GM21381 (cell line): ENCODE measurements around the gene FGGY.
"Not testable (repeated sequence)": the region's sequence is repeated elsewhere in the genome, so short reads cannot be mapped to it uniquely, and the experiment has no call there.

Source experiments
- ATAC-seq: cut with Tn5 transposase; IDR thresholded peaks from one replicate; pipeline ENCODE4 v1.9.1; 2021; ENCODE audit warnings: mild to moderate bottlenecking, moderate library complexity; ENCODE audit not compliant: unreplicated experiment

FGGY gene

DNA sequence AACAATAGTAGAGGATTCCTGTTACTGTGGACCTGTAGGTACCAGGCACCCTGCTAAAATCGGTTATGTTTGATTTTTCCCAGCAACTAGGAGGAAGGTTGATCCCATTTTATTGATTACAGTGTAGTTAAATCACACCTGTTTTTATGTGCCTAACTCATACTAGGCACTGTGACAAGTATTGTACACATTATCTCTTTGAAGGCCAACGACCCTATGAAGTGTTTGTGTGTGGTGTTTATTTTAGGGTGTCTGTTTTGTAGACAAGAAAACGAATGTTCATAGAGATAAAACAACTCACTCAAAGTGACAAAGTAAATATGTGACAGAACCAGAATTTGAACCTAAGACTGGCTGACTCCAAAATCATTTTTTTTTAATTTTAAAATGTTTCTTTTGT is 49.5 kb downstream of the FGGY start:
- no peak for ATAC-seq

DNA sequence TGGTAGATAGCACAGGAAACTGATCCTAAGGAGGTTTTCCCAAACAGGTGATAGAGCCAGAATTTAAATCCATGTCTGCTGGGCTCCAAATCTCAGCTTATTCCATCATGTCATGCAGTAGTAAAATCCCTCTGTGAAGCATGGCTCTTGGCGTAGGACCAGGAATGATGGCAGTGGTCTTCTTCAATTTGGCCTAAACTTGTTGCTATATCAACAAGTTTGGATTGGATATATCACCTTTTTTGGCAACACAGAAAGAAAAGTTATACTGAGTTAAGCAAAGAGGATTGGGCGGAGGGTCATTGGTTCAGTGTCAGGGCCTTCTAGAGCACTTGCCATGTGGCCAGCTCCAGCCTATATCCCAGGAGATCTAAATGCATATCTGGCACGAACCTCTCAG is 52.2 kb downstream of the FGGY start:
- ATAC-seq, result no peak

DNA sequence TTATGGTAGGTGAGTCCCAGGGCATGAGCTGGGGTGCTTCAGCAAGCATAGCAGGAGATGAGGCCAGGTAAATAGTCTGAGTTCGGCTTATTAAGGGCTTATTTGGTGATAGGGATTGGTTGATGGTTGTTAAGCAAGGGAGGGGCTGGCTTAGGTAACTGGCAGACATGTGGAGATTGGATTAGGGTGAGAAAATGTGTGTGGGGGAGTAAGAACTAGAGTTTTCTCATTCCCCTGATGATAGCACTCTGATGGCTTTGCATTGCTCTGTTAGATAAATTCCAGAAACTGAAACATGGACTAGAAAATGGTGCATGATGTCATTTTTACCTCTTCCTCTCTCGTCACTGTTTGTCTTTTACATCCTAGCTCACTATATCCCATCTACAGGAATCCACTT is 53.6 kb downstream of the FGGY start:
- no peak for ATAC-seq

DNA sequence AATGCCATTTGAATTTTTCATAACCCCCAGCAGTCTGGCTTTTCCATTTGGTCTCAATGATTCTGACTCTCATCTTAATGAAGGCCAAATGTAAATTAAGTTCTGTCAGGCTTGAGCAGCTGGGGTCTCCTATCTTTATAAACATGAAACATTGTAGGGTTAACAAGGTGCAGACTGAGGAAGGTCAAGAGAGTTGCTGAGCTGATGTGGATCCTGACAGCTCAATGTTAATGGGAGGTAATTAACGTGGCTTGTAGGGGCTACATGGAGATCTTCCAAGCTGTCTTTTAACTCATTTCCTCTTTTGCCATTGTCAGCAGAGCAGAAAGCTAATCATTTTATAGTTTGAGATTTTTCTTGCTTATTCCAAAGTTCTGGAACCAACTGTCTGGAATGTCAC is 55.2 kb downstream of the FGGY start:
- ATAC-seq, result no peak

DNA sequence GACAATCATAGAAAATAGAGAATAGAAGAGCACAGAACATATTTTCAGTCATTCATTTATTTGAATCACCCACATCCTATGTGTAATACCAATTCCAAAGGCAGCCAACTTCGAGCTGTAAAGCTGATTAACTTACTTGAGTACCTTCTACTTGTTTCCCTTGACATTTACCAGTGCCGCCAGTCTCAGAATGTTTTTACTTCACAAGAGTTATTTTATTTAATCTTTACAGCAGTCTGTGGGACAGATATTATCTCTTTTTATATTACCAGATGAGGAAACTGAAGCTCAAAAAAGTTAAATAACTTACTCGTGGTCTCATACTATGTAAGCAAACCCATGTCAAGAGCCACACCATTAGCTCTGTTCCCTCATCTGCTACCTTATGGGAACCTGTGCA is 56.6 kb downstream of the FGGY start:
- no peak for ATAC-seq

DNA sequence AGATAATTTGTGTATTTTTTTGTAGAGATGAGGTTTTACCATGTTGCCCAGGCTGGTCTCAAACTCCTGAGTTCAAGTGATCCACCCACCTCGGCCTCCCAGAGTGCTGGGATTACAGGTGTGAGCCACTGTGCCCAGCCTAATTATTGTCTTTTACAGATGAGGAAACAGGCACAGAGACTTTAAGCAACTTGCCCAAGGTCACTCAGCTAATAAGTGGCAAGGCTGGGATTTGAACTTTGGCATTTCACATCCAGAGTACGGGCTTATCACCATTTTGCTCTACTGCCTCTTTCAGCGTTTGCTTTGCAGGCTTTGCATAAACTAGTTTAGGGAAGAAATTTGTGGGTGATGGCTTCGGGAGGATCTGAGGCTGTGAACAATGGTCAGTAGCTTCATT is 57.3 kb downstream of the FGGY start:
- not testable (repeated sequence) for ATAC-seq

DNA sequence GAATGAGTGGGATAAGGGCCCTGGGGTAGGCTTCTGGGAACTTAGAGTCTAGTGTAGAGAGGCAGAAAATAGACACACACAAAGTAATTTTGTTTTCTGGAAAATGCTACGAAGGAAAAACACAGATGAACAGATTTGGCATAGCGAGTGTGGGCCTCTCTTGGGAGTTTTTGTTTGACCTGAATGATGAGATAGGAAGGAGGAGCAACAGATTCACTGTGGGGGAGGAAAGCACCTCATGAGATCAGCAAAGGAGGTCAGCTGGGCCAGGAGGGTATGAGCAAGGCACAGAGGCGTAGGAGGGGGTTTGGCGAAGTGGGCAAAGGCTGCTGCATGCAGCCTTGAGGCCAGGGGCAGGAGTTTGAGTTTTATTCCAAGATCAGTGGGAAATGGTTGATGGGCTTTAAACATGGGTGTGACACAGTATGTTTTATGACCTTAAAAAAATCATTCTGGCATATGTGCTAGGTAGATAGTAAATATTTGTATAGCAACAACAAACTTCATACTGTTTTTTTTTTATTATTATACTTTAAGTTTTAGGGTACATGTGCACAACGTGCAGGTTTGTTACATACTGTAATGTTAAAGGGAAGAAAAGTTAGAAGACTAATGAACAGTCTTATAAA is 57.9 kb downstream of the FGGY start:
- peak; percentile 45 for ATAC-seq

DNA sequence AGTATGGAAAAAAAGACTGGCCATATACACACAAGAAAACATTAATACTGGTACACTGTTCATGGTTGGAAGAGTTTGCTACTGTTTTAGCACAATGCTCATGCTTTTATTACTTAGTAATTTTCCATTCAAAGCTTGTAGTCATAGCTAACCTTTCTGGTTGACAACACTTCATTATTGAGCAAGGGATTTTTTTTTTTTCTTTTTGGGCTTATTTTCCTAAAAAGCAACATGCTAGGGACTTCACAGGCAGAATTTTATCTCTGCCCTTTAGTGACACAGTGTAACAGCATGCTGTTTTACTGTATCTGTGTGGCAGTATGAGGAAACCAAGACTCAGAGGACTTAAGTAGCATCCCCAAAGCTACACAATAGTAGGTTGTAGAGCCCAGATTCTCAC is 58.5 kb downstream of the FGGY start:
- no peak for ATAC-seq

DNA sequence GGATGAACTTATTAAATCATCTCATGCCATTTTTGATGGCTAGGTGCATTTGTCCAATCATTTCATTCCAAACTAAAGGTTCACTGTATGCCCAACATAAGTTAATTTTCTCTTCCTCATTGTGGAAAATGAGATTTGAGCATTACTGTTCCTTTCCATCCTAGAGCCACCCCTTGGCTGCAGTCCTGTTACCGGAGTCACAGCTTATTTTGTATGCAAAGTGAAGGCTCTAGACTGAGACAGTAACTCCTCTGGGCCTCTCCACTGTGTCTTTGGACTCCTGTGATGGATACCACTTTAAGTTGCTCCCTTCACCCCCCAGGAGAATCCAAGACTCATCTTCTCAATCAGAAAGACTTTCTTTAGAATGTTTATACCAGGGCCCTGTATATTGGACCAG is 59.7 kb downstream of the FGGY start:
- ATAC-seq, result no peak

DNA sequence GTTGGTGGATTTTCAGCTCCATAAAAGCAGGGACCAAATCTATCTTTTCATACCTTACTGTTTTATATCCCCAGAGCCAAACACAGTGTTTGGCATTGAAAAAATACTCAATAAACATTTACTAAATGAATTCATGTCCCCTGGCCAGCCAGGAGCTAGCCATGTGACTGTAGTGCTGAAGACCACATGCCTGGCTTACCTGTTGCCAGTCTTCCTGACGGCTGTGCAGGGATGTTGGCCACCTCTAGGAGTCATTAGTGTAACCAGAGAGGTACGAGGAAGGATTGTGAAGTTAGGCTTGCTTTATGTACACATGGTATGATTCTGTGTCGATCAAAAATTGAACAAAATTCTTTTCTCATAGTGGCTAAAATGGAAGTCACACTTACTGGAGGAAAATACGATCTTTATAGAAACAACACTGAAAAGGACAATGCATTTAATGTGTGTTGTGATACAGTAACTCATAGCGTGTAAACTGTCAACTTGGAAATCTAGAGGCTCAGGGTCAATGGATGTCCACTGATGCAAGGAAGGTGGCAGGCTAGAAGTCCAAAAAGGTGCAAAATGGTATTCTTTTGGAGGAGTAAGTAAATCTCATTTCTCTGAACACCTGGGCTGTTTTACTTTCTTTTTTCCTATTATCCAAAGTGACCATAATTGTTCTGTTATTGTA is 60.9 kb downstream of the FGGY start:
- no peak for ATAC-seq

DNA sequence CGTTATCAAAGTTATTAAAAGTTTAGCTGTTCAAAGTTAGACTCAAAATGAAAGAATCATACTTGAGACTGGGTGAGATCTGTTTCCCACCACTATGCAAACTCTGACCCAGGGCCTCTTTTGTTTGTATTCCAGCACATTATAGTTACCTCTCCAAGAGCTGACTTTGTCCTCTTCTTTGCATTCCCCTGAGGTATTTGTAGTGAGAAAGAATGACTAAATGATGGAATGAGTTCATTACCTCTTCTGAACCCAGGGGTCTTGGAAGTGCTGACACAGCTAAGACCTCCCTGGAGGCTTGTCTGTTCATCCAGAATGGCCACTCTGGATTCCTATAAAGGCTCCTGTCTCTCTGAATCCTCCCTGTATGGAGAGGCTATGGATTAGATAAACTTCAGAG is 62.4 kb downstream of the FGGY start:
- ATAC-seq, result no peak

DNA sequence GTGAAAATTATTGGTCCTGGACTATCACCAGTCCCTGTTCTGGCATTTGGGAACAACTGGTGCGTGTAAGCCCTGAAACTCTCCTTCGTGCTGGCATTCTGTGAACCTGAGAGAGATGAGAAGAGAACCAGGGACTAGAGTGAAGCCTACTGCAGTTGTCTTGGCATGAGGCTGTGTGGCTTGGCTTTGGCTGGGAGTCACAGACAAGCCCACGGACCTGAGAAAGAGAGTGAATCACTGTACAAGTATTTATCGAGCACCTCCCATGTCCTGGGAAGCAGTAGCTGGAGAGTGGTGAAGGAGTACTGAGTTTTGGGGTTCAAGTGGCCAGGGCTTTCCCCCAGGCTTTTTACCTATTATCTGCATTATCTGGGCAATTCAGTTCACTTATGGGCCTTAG is 63.3 kb downstream of the FGGY start:
- no peak for ATAC-seq

DNA sequence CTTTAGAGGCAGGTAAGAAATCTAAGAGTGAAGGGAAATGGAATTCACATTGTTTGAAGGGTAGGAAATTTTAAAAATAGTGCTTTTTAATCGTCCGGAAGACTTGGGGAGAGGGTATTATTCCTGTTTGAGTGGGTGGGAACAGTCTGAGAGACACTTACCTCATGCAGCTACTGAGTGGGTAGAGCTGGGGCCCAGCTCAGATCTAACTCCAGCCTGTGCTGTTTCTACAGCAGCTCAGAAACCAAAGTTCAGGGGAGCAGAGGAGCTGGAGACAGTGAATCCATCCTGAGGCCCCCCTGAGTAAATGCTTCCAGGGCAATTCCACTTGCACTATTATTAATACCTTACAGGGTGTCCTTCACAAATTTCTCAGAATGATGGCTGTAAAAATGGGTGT is 63.8 kb downstream of the FGGY start:
- ATAC-seq, result no peak

DNA sequence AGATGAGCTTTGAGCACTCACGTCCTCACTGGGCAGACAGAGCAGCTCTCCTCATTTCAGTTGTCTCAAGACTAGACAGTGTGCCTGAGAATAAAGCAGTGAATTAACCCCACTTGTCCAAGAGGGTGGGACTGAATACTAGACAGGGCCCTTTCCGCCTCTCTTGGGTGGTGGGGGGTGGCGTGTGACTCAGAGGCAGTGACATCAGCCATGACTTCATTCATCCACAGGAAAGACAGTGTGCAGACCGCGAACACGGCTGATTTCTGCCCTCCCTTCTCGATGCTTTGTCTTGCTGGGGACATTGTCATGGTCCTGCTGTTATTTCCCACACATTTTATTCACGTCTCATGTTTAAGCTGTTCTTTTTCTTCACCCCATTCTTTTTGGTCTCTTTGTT is 64.9 kb downstream of the FGGY start:
- no peak for ATAC-seq

DNA sequence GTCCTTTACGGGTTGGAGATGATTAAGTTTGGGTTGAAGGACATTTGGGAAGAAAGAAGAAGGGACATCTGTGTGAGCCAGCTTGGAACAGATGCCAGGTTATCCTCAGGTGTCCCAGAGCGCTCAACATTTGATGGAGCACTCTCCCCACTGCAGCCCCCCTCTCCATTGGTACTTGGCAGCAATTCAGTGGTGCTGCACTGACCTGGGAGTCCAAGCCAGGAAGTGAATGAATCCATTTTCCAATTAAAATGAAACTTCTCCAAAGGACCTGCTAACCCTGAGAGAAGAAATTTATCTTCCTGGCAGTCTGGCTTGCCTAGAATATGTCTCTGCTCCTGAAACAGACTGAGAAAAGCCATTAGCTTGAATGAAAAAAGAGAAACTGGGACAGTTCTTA is 67.1 kb downstream of the FGGY start:
- no peak for ATAC-seq

DNA sequence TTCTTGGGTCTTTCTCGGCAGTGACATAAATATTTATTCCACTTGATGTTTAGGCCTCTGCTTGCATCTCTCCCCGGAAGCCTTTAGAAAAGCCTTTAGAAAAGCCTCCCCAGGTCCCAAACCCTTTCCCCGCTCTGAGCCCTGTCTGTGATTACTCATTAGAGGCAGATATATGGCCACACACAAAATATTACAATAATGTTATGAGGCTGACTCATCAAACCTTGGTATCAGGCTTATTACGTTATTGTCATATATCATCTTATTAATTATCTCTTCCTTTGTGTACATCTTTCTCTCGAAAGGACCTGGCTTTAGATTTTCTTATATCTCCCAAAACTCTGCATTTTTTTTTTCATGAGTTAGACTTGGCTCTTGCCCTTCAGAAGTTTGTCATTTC is 69.5 kb downstream of the FGGY start:
- ATAC-seq, result no peak

DNA sequence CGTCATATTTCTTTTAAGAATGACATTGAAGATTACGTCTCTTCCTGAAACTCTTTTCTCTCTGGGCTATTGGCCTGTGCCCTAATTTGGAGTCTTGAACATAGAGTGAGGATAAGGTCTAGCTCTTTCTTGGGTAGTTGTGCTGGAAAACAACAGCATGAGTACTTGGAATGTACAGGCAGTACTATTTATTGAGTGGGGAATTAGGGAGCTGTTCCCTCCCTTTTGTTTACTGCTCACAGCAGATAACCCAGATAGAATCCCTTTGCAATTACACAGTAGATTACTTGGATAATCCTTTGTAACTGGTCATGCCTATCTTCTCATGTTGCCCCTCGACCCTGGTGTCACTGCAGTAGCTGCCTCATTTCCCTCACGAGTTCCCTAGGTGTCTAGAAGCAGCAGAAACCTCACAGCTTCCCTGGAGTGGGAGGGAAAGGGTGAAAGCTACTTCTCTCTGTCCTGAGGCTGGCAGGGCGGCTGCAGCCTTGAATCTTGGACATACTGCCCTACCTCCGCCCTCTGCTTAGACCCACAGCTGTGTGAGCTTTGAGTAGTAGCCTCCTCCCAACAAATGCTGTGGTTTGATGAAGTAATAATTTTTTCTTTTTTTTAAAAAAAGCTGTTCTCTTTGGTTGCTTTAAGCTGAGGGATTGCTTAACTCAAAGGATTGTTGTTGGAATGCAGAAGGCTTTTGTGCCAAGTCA is 70.6 kb downstream of the FGGY start:
- no peak for ATAC-seq

DNA sequence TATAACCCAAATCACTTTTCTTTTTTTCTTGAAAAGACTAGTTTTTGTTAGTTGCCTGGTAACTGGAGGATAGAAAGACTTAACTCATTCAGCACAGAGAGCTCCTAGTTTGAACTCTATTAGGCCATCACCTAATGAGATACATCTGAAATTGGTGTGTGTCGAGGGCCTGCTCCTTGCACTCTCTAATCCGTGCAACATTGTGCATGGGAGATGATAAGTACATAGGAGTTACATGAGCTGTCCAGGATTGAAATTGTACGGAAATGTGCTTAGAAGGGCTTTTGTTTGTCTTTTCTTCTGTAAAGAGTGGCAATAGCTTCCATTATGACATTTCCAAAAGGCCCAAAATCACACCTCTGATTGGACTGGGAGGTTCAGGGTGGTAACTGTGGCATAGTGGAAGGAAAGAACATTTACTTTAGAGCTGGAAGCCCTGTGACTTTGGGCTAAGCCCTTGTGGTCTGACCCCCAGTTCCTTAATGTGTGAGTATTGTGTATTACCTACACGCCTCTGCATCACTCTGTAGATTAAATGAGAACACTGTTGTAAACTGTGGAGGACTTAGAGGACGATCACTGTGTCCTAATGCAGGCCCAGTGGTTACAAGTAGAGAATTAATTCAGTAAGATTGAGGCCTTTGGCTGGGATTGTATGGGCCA is 71.2 kb downstream of the FGGY start:
- ATAC-seq, result no peak

DNA sequence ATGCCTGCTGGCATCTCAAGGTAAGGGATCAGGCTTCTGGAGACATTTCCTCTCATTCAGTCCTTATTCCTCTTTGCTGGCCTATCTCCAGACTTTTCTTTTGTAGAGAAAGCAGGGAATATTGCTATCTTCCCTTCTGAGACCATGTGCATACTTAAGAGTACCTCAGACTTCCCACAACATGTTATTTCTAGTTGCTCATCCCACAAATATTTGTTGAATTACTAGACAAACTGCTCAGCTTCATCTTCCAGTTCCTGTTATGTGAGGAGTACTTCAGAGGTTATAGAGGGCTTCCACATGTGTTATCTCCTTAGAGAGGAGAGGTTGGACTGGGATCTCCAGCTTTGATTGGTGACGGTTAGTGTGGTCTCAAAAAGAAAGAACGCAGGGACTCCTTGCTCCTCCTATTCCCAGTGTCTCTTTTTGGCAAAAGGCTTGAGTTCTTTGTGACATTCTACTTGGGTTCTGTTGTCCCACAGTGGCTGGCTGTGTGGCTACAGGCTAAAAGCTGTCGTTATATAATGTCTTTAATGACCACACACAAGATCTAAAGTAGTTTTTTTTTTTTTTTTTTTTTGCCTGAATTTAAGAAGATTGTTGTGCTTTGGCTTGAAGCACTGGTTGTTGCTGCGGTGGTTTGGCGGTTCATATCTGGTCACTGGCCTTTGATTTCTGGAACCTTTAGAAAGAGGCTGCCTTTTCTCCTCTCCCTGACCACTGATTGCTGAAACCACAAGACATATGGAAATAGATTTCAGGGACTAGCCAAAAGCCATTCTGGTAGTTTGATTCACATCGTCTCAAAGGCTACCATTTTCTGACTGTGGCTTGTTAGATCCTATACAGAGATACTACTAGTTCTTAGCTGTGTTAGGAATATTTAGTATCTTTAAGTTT is 78.7 kb downstream of the FGGY start:
- ATAC-seq, result no peak

DNA sequence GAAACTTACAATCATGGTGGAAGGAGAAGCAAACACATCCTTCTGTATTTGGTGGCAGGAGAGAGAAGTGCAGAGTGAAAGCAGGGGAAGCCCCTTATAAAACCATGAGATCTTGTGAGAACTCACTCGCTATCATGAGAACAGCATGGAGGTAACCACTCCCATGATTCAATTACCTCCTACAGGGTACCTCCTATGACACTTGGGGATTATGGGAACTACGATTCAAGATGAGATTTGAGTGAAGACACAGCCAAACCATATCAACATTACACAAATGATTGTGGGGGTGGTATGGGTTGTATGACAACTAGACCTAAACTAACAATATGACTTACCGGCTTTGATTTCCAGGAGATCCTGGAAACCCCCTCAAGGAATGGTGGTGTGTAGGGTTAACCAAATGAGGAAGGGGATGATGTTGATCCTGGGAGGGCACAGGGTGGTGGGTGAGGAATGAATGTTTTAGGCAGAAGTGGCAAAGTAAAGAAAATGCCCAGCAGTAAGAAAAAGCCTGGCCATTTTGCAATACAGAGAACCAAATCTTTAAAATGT is 80.5 kb downstream of the FGGY start:
- ATAC-seq, result no peak
